ENCODE measurements around the gene CYP26A1. TPM values are rescaled to one million over a fixed set of nuclear protein-coding genes. Genes with fewer than 3 reads are reported as not detected.

CYP26A1 gene
- 0.13 TPM in 1 of 2 replicates, not detected in the other for total RNA-seq

GRCh38 chr10:93073539-93074146 is at the start of gene CYP26A1:
Gene CYP26A1 (plus strand): TSS chr10:93073893. CDS start chr10:93073935, 42 bp downstream.
- ATAC-seq (ENCODE audit: low read depth) (peak; percentile 85), DNase-seq (no peak)
- Mint-ChIP-seq H3K9me3 (no peaks in the 10 kb centered on the region), H3K4me3 (peak within 1 kb of the TSS; percentile 77), H3K27me3 (peaks cover 73% of the 10 kb centered on the region), H3K27ac (no peak within 1 kb of the TSS), H3K4me1 (peaks cover 42% of the 10 kb centered on the region), H3K36me3 (ENCODE audit: low read depth) (no peaks in the 10 kb centered on the region)
- no peak for TF ChIP-seq CTCF (IDR thresholded peaks at IDR 0.05)
- intact Hi-C loops (cut with micrococcal nuclease) = loop anchor here (1.0 kb wide), 1 partner anchor 11 kb away; no protein-coding TSS in a partner anchor
- POLR2A ChIA-PET = interaction anchor here (0.5 kb wide), 1 partner anchor 294 kb away, joined by 3 read pairs; no protein-coding TSS in a partner anchor
- CTCF ChIA-PET = no interaction called here

- peaks cover 44% of the 10 kb centered on the region for H3K36me3 Mint-ChIP-seq (ENCODE audit: low read depth)
- TF ChIP-seq CTCF (IDR thresholded peaks at IDR 0.05) = no peak
- no peak for DNase-seq
- H3K9me3 Mint-ChIP-seq = no peaks in the 10 kb centered on the region
- H3K27me3 Mint-ChIP-seq = no peaks in the 10 kb centered on the region
- H3K27ac Mint-ChIP-seq = no peak overlapping the region
- H3K4me1 Mint-ChIP-seq = no peaks in the 10 kb centered on the region
- POLR2A ChIA-PET = no interaction called here
- H3K4me3 Mint-ChIP-seq = no peak overlapping the region
- CTCF ChIA-PET = no interaction called here
- intact Hi-C loops (cut with micrococcal nuclease) = no loop called here
- no peak for ATAC-seq (ENCODE audit: low read depth)
These were observed 47.6 kb upstream of the CYP26A1 start for GRCh38 chr10:93026072-93026471.

- peaks cover 41% of the 10 kb centered on the region for H3K36me3 Mint-ChIP-seq (ENCODE audit: low read depth)
- no peaks in the 10 kb centered on the region for H3K27me3 Mint-ChIP-seq
- no peak for TF ChIP-seq CTCF (IDR thresholded peaks at IDR 0.05)
- no peaks in the 10 kb centered on the region for H3K9me3 Mint-ChIP-seq
- no peak overlapping the region for H3K4me3 Mint-ChIP-seq
- ChIA-PET CTCF (no interaction called here), POLR2A (no interaction called here)
- intact Hi-C loops (cut with micrococcal nuclease) = no loop called here
- no peak for ATAC-seq (ENCODE audit: low read depth)
- H3K27ac Mint-ChIP-seq = no peak overlapping the region
- H3K4me1 Mint-ChIP-seq = no peaks in the 10 kb centered on the region
- DNase-seq = no peak
These were observed 46.2 kb upstream of the CYP26A1 start for GRCh38 chr10:93027508-93027907.

GRCh38 chr10:93028883-93029282 is 44.8 kb upstream of the CYP26A1 start:
- H3K36me3 Mint-ChIP-seq (ENCODE audit: low read depth) = peaks cover 39% of the 10 kb centered on the region
- H3K9me3 Mint-ChIP-seq = no peaks in the 10 kb centered on the region
- DNase-seq = no peak
- no peak overlapping the region for H3K27ac Mint-ChIP-seq
- TF ChIP-seq CTCF (IDR thresholded peaks at IDR 0.05) = no peak
- H3K27me3 Mint-ChIP-seq = no peaks in the 10 kb centered on the region
- ATAC-seq (ENCODE audit: low read depth) = no peak
- CTCF ChIA-PET = no interaction called here
- POLR2A ChIA-PET = no interaction called here
- H3K4me1 Mint-ChIP-seq = no peaks in the 10 kb centered on the region
- H3K4me3 Mint-ChIP-seq = no peak overlapping the region
- intact Hi-C loops (cut with micrococcal nuclease) = no loop called here

- intact Hi-C loops (cut with micrococcal nuclease) = no loop called here
- Mint-ChIP-seq H3K27ac (no peak overlapping the region), H3K4me3 (no peak overlapping the region), H3K4me1 (no peaks in the 10 kb centered on the region), H3K9me3 (no peaks in the 10 kb centered on the region), H3K36me3 (ENCODE audit: low read depth) (peaks cover 37% of the 10 kb centered on the region), H3K27me3 (no peaks in the 10 kb centered on the region)
- DNase-seq (no peak), ATAC-seq (ENCODE audit: low read depth) (no peak)
- TF ChIP-seq CTCF (IDR thresholded peaks at IDR 0.05) = no peak
- ChIA-PET CTCF (no interaction called here), POLR2A (no interaction called here)
These were observed 43.3 kb upstream of the CYP26A1 start for GRCh38 chr10:93030409-93030808.

All from activated B cell treated with CpG ODN at 0.5 μM for 24 hours (primary cell).